Measurements from ENCODE around the gene ZNF438.

- TF ChIP-seq, protein P1, sequence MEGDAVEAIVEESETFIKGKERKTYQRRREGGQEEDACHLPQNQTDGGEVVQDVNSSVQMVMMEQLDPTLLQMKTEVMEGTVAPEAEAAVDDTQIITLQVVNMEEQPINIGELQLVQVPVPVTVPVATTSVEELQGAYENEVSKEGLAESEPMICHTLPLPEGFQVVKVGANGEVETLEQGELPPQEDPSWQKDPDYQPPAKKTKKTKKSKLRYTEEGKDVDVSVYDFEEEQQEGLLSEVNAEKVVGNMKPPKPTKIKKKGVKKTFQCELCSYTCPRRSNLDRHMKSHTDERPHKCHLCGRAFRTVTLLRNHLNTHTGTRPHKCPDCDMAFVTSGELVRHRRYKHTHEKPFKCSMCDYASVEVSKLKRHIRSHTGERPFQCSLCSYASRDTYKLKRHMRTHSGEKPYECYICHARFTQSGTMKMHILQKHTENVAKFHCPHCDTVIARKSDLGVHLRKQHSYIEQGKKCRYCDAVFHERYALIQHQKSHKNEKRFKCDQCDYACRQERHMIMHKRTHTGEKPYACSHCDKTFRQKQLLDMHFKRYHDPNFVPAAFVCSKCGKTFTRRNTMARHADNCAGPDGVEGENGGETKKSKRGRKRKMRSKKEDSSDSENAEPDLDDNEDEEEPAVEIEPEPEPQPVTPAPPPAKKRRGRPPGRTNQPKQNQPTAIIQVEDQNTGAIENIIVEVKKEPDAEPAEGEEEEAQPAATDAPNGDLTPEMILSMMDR (IDR thresholded peaks at IDR 0.05): no peak
- TF ChIP-seq EZH2 (IDR thresholded peaks at IDR 0.05): no peak
These were observed 11.5 kb downstream of the ZNF438 start for GRCh38 chr10:31020209-31020608.

Data from neural progenitor cell (in vitro differentiated cells).